T1000 (cell line): ENCODE measurements around the gene COL12A1.

Experiments
- DNase-seq: peaks from one replicate; lab custom pipeline; 2025; ENCODE audit warnings: mixed read lengths; lab: John Stamatoyannopoulos, UW

The COL12A1 gene

DNA sequence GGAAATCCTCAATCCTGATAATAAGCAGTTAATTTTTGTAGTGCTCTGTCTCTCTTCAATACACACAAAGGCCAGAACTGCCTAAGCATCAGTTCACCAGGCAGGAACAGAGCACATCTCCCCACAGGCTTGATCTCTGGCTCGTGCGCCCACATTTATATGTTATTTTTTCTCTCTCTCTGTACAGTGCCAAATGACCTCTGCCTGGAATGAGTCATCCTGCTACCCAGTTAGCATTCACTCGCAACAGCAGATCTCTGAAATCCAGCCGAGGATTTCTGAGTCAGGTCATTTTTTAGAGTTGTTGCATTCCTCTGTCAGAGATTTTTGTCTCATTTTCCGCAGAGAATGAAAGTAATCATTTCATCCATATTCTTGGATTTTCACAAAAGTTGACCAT lies 107.1 kb downstream of the COL12A1 start:
- DNase-seq = peak; percentile 42

DNA sequence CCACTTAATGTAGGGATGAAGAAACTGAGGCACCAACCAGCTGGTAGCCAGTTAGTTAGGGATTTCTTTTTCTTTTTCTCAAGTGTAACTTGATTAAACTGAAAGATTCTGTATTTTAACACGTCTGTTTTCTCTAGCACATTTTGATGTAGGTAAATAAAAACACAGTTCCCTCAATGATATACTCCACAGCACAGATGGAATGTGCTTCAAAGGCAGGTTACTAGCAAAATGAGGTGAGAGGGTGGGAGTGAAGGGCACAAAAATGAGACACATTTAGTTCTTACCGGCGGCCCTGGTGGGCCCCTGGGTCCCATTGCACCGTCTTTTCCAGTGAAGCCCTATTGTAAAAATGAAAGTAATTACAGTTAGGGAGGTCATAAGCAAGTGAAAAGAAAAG lies 108.9 kb downstream of the COL12A1 start:
- DNase-seq = no peak

- no peak for DNase-seq
Observed at GRCh38 chr6:75094614-75095200, 111.1 kb downstream of the COL12A1 start.

DNA sequence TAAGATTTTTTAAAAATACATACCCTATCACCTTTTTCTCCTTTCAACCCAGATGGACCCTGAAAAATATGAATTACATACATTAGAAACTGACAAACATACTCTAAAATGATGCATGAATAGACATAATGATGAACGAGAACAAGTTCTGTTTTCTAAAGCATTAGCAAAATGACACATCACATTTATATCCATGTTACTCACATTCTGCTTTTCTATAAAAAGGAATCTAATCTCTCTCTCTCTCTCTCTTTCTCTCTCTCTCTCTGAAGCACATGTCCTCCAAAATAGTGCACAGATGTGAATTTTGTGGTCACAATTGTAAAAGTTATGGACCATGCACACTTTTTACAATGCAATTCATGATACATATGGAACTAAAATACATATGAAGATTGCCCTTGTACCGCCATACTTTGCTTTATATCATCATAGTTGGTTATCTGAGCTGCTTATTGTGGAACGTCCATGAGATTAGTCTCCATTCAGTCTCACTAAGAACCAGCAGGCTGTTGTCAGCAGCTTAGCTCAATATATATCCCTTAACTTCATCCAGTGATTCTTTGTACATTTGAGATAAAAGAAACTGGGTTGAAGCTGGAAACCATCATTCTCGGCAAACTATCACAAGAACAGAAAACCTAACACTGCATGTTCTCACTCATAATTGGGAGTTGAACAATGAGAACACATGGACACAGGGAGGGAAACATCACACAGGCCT lies 114.2 kb downstream of the COL12A1 start:
- DNase-seq = no peak

GRCh38 chr6:75090576-75090975 lies 115.3 kb downstream of the COL12A1 start:
- no peak for DNase-seq

DNA sequence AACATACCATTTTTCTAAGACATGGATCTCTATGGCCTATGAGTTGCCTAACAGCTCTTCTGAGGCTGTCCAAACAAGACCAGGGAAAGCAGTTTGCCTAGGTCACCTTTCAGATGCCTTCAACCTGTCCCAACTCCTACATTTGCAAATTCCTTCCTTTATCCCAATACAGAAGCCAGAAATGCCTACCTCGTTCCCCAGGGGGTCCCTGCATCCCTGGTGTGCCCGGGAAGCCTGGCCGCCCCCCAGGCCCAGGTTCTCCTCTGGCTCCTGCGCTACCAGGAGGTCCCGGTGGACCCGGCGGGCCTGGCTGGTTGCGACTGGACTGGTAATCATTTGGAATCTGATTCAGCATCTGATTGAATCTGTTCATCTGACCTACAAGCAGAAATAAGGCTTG lies 115.9 kb downstream of the COL12A1 start:
- no peak for DNase-seq

- no peak for DNase-seq
Observed at GRCh38 chr6:75089151-75089897, 116.5 kb downstream of the COL12A1 start.

DNA sequence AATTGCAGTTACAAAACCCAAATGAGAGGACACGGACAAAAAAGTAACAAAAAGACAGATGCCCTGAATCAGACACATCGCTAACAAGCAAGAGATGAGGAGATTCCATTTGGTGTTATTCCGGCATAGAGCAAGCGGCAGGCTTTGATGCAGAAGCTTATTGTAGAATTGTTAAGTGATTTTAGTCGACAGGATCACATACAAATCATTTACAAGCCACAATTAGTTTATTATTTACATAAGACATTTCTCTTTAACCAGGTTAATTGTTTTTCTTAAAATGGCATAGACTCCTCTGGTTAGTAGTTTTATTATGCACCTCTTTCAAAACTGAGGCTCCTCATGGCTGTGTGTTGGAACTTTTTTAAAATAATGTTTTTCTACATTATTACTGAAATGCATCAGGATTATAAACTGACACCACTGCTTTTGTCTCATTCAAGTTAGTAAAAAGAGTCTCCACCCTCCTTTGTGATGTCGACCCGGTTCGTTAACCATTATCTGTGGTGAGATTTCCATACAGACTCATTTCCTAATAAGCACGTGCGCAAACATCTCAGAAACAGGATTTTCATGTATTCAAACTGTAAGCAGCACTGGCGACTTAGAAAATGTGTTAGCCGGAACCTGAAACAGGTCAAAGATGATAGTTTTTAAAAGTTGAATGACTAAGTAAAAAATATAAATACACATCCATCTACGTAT lies 119.8 kb downstream of the COL12A1 start:
- DNase-seq = no peak

- no peak for DNase-seq
Observed at GRCh38 chr6:75084872-75085381, 120.9 kb downstream of the COL12A1 start.

DNA sequence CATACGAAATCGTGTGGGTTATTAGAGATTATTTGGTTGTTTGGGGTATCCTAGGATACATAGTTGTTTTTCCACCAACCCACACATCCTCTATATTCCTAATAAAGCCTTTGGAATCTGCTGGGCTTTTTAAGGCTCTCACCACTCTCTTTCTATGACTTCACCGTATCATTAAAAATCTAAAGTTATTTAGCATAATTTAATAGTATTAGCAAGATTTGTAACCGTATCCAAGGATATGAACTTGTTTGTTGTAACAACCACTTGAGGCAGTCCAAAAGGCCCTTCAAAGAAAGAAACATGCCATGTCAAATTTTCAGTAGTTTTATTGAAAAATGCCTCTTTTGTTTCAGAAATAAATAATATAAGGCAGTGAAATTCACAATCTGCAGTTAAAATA lies 121.8 kb downstream of the COL12A1 start:
- DNase-seq = no peak

GRCh38 chr6:75081921-75082320 lies 123.9 kb downstream of the COL12A1 start:
- DNase-seq = no peak

GRCh38 chr6:75081047-75081446 lies 124.8 kb downstream of the COL12A1 start:
- no peak for DNase-seq

DNA sequence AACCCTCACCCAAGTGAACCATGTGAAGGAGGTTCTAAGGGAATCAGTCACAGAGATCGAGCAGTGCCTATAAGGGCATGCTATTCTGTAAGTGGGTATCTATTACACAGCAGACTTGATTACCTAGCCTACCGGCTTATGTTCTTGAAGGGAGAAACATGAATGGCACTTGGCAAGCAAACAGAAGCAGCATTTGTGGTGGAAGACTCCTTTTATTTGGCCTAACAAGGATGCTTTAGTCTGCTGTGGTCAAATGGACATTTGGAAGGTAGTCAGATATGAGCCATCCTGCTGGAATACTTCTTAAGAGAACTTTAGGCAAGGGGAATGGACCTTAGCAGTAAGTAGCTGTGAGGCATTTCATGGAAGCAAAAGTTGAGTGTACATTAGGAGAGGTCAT lies 126.3 kb downstream of the COL12A1 start:
- no peak for DNase-seq

DNA sequence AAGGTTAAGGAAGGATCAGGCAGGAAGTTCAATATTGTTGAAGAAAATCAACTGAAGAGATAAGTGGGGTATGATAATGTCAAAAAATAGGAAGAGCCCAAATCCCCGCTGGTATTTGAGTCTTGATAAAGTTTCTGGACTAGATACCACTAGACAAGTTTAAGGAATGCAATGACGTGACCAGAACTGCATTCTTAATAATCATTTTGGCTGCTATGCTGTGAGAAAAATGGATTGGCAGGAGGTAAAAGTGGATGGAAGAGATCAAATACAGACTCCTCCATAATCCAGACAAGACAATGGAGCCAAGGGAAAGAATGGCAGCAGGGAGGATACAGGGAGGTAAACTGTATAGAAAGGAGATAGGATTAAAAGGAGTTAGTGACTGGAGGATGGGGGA lies 128.2 kb downstream of the COL12A1 start:
- DNase-seq = no peak

GRCh38 chr6:75076009-75076408 lies 129.8 kb downstream of the COL12A1 start:
- DNase-seq = no peak

DNA sequence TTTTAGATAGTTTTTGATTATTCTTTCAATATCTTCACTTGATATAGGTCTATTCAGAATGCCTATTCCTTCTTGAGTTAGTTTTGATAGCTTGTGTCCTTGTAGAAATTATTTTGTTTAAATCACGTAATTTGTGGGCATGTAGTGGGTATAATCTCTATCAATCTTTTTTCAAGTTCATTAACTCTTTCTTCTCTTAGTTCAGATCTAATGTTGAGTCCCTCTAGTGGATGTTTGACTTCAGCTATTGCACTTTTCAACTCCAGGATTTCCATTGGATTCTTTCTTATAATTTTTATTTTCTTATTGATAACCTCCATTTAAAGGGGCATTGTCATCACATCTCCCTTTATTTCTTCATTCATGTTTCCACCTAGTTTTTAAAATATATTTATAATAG lies 135.6 kb downstream of the COL12A1 start:
- DNase-seq = no peak

- no peak for DNase-seq
Observed at GRCh38 chr6:75065523-75065922, 140.3 kb downstream of the COL12A1 start.

DNA sequence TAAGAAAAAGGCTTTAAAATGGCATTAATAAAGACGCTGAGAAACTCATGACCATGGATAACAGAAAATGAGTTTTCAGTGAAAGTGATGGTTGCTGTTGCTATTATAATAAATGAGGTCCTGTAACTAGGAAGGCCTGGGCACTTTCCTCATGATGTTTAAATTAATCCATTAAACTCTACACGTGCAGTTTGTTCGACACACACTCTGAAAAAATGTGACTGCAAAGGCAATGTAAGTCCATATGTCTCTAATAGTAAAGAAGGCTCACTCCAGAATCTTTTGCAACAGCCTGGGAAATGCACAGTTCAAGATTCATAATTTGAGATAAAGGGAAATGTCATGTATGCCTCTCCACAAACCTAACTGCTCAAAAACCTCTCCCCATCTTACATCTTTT lies 153.4 kb downstream of the COL12A1 start:
- DNase-seq = no peak

GRCh38 chr6:75049308-75049707 lies 156.5 kb downstream of the COL12A1 start:
- DNase-seq = no peak

GRCh38 chr6:75044846-75045245 lies 161.0 kb downstream of the COL12A1 start:
- no peak for DNase-seq

DNA sequence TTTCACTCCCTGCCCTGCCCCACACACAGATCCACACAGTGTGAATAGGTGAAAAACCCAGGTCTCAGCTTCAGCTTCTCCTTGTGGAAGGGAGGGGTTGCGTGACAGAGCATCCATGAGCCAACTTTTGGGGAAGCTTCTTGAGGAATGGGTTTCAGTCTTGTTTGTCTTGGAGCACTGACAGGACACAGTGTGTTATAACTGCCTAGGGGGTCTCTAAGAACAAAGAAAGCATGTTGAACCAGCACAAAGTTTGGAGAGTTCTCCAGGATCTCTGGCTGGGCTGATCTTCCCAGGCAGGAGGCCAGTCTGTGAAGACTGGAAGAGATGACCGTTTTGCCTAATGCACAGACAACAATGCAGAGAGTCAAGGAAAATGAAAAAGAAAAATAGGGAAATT lies 164.5 kb downstream of the COL12A1 start:
- DNase-seq = no peak
